ENCODE data around the gene HSD17B1. TPM values are rescaled to one million over a fixed set of nuclear protein-coding genes. Genes with fewer than 3 reads are reported as not detected.

HSD17B1 gene
- total RNA-seq, 1 experiment from 2014 or later: 1.5 TPM

GRCh38 chr17:42554250-42555121 lies 1.8 kb downstream of the HSD17B1 start:
- H2BK12ac ChIP-seq (ENCODE audit: insufficient read length, low read depth, low read length): no peak overlapping the region
- H3T11ph ChIP-seq (ENCODE audit: low read length): no peak overlapping the region
- H3K4me2 ChIP-seq (ENCODE audit: insufficient read depth, insufficient read length, low read length): peak overlapping the region; percentile 43
- H3K56ac ChIP-seq (ENCODE audit: insufficient read length, low read depth, low read length): no peak overlapping the region
- no peaks in the 10 kb centered on the region for H3K27me3 ChIP-seq (ENCODE audit: insufficient read depth, low read length)
- H3K79me1 ChIP-seq (ENCODE audit: insufficient read depth, low read depth, low read length, poor library complexity, severe bottlenecking): no peaks in the 10 kb centered on the region
- no peak overlapping the region for H3K23ac ChIP-seq (ENCODE audit: insufficient read length, low read depth, low read length)
- peaks cover 7% of the 10 kb centered on the region for H3K23me2 ChIP-seq (ENCODE audit: insufficient read length, low read depth, low read length, poor library complexity, severe bottlenecking)
- H3K9ac ChIP-seq (ENCODE audit: extremely low read depth, insufficient read length, low read length): peak overlapping the region; percentile 85
- H3K14ac ChIP-seq (ENCODE audit: insufficient read depth, low read length): peak overlapping the region; percentile 89
- Mint-ChIP-seq H3K9me3 (no peaks in the 10 kb centered on the region), H3K27ac (peak overlapping the region; percentile 72 to 96 (median 90); a peak in 5 of 7 replicates), H3K27me3 (ENCODE audit: low read depth) (no peaks in the 10 kb centered on the region), H3K36me3 (ENCODE audit: insufficient read depth in 1 of 3, low read depth in 3 of 3) (no peaks in the 10 kb centered on the region), H3K4me1 (peaks cover 10 to 26% of the 10 kb centered on the region in 2 experiments), H3K4me3 (peak overlapping the region; percentile 85 to 92)
- H3K18ac ChIP-seq (ENCODE audit: insufficient read length, low read depth, low read length): peak overlapping the region; percentile 73
- no peak overlapping the region for H4K8ac ChIP-seq (replicated peaks; ENCODE audit: insufficient read length, low read depth, low read length)
- H3K9me3 ChIP-seq (ENCODE audit: control insufficient read depth, low read depth, low read length): no peaks in the 10 kb centered on the region
- H2AK5ac ChIP-seq (ENCODE audit: insufficient read length, low read length): no peak overlapping the region
- WGBS (ENCODE audit: extremely low coverage, insufficient read length, low lambda C conversion rate): no CpG with 5 or more reads among the region's 82 CpGs
- H2BK120ac ChIP-seq (ENCODE audit: low read depth, low read length, poor library complexity, severe bottlenecking): no peak overlapping the region
- no peak overlapping the region for H3K4ac ChIP-seq (ENCODE audit: low read depth, low read length)
- H3K27ac ChIP-seq (ENCODE audit: insufficient read length, low read depth, low read length): no peak overlapping the region
- H2BK5ac ChIP-seq (ENCODE audit: insufficient read length, low read length): no peak overlapping the region
- H3K4me1 ChIP-seq (ENCODE audit: insufficient read depth, low read length): no peaks in the 10 kb centered on the region
- H4K5ac ChIP-seq (ENCODE audit: insufficient read length, low read depth, low read length): no peak overlapping the region
- no peaks in the 10 kb centered on the region for H3K79me2 ChIP-seq (ENCODE audit: insufficient read depth, low read length)
- H2AFZ ChIP-seq (ENCODE audit: low read length): no peak overlapping the region
- no peak for TF ChIP-seq CTCF (conservative IDR thresholded peaks at IDR 0.05)
- H4K91ac ChIP-seq (ENCODE audit: insufficient read length, low read depth, low read length): no peak overlapping the region
- no peaks in the 10 kb centered on the region for H4K20me1 ChIP-seq (ENCODE audit: control insufficient read depth, insufficient read depth, insufficient read length)
- H2BK20ac ChIP-seq (ENCODE audit: low read depth, low read length, poor library complexity, severe bottlenecking): no peak overlapping the region
- no peak overlapping the region for H2BK15ac ChIP-seq (ENCODE audit: low read depth, low read length)
- DNase-seq: peak; percentile 96
